Activated CD8-positive, alpha-beta memory T cell treated with anti-CD3 and anti-CD28 coated beads for 36 hours (primary cell): Measurements from ENCODE around the gene NUP107. TPM values are rescaled to one million over a fixed set of nuclear protein-coding genes. Genes with fewer than 3 reads are reported as not detected.

Source experiments
- CTCF ChIA-PET: fragments of 350-600 bp; sonication (Branson Sonifier 250); formaldehyde crosslinking; loops from one replicate; lab custom pipeline; 2021; ENCODE audit warnings: antibody characterized with exemption; lab: Charles Lee
- POLR2A ChIA-PET: fragments of 350-600 bp; sonication (Branson Sonifier 250); formaldehyde crosslinking; loops from one replicate; lab custom pipeline; 2021; ENCODE audit warnings: antibody characterized with exemption; lab: Charles Lee
- total RNA-seq, 2 experiments: library from RNA; stranded (reverse); gene quantifications; one replicate each; pipeline ENCODE4 v1.2.3, GENCODE V29; 2021

Gene NUP107
- total RNA-seq, 2 experiments from 2014 or later = 149 to 151 TPM

GRCh38 chr12:68790081-68790951, 103.5 kb downstream of the NUP107 start:
- POLR2A ChIA-PET = no interaction called here
- CTCF ChIA-PET = no interaction called here

- ChIA-PET POLR2A (no interaction called here), CTCF (no interaction called here)
These were observed 104.1 kb downstream of the NUP107 start for GRCh38 chr12:68790952-68791234.

GRCh38 chr12:68791897-68792481, 105.2 kb downstream of the NUP107 start:
- ChIA-PET CTCF (no interaction called here), POLR2A (no interaction called here)

GRCh38 chr12:68792952-68793351, 106.2 kb downstream of the NUP107 start:
- ChIA-PET POLR2A (no interaction called here), CTCF (interaction anchor here (0.6 kb wide), 1 partner anchor 15 kb away, joined by 3 read pairs; the partner anchor contains the start of gene MDM2)

GRCh38 chr12:68793436-68793835, 106.7 kb downstream of the NUP107 start:
- ChIA-PET POLR2A (interaction anchor here (0.6 kb wide), 1 partner anchor 19 kb away, joined by 4 read pairs; no protein-coding TSS in a partner anchor), CTCF (interaction anchor here (0.6 kb wide), 1 partner anchor 14 kb away, joined by 3 read pairs; the partner anchor contains the start of gene MDM2)

- CTCF ChIA-PET = no interaction called here
These were observed 107.3 kb downstream of the NUP107 start for GRCh38 chr12:68793975-68794652.

GRCh38 chr12:68794653-68795251, 108.0 kb downstream of the NUP107 start:
- CTCF ChIA-PET = no interaction called here
- POLR2A ChIA-PET = no interaction called here

More at GRCh38 chr12:68793975-68794652, 107.3 kb downstream of the NUP107 start:
- POLR2A ChIA-PET = interaction anchor here (0.6 kb wide), 1 partner anchor 20 kb away, joined by 4 read pairs; no protein-coding TSS in a partner anchor

Other genes with a start within 250 kb of the NUP107 start
- 100 to 1,000 TPM; 278 to 289 TPM for gene RAP1B, start 76.1 kb upstream of the NUP107 start, total RNA-seq
- gene SLC35E3, start 59.2 kb downstream of the NUP107 start, total RNA-seq = 1 to 10 TPM; 5.6 to 6.0 TPM
- gene MDM2, start 121.2 kb downstream of the NUP107 start, total RNA-seq = 100 to 1,000 TPM; 176 to 196 TPM
- gene CPM, start 246.2 kb downstream of the NUP107 start, total RNA-seq = 1 to 10 TPM; 1.8 to 2.7 TPM